GM10847 (cell line): ENCODE data around the gene ZNF615.
A peak's percentile ranks its signal among the peaks of the same experiment; 100 is the strongest.

Experiments
- POLR2A ChIP-seq: IDR thresholded peaks from 2 replicates; pipeline ENCODE4 v1.6.1; 2011; ENCODE audit not compliant: insufficient read length; ENCODE audit errors: extremely low read depth

The ZNF615 gene

DNA sequence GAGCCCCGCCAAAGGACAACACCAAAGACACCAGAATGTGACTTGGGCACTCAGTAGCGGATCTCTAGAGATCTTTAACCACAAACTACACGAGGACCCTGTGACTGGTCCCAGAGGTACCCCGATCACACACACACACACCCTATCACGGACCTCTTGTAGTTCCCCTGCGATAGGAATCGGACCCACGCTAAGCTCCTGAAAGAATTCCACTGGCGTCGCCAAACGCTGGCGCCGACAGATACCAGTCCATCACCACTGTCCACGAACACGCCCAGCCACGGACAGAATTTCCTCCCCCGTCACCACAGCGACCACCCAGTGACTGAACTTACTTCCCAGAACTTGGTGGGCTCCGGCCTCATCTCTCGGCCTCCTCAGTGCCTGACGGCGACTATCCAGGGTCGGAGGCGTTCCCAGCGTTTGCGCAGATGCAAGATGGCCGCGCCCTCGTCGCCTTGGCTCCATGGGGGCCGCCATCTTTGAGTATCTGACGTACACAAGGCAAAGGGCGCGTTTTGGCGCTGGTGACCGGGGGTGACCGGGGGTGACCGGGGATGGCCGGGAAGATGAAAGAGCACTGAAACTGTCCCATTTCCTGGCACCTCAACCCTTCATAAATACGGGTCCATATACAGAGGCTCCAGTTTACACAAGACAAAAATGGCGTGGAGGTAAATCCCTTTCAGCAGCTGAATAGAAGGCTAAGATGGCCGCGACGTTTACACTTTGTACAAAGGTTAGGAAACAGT, at the start of gene ZNF615:
Gene ZNF615 (minus strand): TSS at position 406 of the 752 bp plus-strand sequence. CDS start 4,500 bp downstream, outside the sequence.
- no peak for TF ChIP-seq POLR2A

DNA sequence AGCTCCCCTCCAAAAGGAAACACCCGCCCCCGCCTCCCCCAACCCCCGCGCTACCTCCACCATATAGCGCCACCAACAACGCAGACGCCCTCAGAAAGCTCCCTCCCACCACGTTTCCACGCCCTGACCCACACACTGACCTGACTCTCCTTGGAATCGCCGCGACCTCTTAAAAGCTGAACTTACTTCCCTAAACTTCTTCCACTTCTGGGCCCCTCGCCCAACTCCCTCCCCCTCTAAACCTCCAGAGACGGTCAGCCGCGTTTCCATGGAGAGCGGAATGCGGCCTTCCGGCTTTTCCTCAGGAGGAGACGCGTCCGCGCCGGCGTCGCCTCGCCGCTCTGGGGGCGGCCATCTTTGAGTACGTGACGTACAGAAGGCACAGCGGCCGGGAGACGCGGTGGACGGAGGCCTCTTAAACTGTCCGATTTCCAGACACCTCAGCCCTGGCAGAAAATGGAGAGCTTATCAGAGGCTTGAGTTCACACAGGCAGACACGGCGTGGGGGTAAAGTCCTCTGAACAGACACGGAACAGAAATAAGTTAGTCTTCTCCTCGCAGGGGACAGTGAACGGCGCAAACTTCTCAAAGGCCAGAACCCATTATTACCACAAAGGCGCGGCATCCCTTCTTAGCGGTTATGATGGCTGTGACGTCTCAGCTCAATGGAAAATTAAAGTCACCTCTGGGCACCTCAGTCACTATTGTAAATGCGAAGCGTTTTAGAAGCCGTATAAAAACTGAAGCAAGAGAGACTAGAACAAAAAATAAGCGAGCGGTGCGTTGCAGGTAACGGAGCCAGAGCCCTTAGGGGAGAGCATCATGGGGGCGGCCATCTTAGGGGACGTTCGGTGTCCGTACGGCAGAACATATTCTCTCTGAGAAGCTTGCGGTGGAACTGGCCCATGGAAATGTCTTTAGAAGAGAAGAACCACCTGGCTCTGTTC, 40.8 kb upstream of the ZNF615 start, which contains the start of gene ZNF432:
Gene ZNF432 (minus strand): TSS at position 284 of the 947 bp plus-strand sequence. CDS start 1,970 bp downstream, outside the sequence.
- peak; percentile 39 for TF ChIP-seq POLR2A

DNA sequence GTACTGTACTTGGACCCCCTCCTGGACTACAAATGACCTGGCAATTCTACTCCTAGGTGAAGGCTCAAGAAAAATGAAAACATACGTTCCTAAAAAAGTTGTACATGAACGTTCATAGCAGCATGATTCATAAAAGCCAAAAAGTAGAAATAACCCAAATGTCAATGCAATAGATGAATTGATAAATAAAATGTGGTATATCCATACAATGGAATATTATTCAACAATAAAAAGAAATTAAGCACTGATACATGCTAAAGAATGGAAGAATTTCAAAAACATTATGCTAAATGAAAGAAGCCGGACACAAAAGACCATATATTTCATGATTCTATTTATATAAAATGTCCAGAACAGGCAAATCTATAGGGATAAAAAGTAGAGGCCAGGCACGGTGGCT, 31.2 kb upstream of the ZNF615 start:
- TF ChIP-seq POLR2A = no peak

DNA sequence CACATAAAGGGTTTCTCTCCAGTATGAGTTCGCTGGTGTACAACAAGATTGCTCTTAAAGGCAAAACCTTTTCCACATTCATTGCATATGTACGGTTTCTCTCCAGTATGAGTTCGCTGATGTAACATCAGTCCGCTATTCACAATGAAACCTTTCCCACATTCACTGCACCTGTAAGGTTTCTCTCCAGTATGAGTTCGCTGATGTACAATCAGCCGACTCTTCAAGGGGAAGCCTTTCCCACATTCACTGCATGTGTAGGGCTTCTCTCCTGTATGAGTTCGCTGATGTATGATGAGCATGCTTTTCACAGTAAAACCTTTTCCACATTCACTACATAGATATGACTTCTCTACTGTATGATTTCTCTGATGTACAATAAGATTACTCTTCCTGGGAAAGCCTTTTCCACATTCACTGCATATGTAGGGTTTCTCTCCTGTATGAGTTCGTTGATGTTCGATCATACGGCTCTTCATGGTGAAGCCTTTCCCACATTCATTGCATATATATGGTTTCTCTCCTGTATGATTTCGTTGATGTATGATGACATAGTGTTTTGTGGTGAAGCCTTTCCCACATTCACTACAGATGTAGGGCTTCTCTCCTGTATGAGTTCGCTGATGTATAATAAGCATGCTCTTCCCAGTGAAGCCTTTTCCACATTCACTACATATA, 26.2 kb upstream of the ZNF615 start:
- TF ChIP-seq POLR2A = no peak

DNA sequence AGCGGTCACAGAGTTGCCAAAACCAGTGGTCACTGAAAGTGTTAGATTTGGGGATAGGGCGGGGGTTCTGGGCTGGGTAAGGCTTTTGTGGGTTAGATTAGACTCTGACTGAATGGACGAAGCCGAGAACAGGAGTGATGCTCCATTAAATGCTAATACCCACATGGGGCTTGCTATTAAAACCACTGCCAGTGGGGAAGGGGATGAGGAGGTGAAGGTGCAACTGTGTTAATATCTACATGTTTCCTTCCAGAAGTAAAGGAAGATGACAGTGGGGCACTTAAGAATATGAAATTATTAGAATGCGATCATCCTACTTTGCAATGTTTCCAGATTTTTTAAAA, 20.7 kb upstream of the ZNF615 start:
- TF ChIP-seq POLR2A = no peak

DNA sequence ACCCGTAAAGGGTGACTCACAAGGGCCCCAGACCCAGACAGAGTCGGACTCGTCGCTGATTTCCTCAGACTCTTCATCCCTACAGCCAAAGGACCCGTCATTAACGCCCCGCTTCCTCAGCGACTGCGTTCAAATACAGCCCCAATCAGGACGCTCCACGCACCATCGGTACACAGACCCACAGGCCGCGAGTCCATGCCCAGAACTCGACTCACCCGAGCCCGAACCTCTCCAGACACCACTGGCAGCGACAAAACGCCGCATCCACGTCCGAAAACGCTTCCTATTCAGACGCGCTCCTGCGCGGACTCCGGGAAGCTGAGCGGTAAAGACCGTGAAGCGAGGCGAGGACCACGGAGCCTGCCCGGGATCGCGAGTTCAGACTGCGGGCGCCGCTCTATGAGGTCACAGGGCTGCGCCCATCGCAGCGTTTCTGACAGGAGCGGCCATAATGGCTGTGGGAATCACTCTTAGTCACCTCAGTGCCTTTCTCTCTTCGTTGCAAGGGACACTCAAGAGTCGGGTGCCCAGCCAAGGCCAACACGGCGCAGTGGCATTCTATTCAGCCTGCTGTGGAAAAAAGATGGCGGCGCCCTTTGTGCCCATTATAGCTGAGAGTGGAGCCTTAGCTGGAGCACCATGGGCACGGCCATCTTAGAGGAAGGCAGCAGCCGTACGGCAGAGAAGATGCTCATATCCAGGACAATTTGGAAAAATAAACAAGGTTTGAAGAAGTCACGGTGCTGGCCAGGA, 20.2 kb upstream of the ZNF615 start, which contains the start of gene ZNF614:
Gene ZNF614 (minus strand): TSS at position 353 of the 753 bp plus-strand sequence. CDS start 2,634 bp downstream, outside the sequence.
- peak; percentile 71 for TF ChIP-seq POLR2A

DNA sequence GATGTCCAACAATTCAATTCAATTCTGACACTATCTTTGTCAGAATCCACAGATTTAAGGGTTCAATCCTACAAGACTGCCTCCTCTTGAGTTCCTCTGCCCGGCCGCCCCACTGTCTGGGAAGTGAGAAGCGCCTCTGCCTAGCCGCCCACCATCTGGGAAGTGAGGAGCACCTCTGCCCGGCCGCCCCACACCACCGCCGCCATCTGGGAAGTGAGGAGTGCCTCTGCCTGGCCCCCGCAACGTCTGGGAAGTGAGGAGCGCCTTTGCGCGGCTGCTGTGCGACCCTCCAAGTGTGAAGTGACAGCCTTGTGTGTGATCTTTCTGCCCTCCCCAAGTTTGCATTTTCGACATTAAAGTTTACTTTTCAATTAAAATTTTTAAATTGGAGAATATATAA, 14.2 kb upstream of the ZNF615 start:
- TF ChIP-seq POLR2A = no peak

DNA sequence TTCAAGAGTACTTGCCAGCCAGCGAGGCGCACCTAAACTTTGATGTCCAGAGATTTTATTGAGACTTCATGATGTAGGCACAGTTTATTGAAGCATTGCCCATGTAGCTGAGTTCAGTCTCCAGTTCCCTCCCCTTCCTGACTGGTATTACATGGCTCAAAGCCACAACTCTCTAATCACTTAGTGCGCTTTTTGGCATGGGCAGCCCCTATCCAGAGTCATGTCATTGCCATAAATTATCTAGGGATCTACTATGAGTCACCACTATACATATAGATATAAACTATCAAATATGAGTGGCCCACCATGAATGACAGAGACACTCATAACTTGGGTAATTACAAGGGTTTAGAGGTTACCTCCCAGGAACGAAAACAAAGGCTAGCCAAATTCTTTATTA, 12.5 kb upstream of the ZNF615 start:
- TF ChIP-seq POLR2A = no peak

DNA sequence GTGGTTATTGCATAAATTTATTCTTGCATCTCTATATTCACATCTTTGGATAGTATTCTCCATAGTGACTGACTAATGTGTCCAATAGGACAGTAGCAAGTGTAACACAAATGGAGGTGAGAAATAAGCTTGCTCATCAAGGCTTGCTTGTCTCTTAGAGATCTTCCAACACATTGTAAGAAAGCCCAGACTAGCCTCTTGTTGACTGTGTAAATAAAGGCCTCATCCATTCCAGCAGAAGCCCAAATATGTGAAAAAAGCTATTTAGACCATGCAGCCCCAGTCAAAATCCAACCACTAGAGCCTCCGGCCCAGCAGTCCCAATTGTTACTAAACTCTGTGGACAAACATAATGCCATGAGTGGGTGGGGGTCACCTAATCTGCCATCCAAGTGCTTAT, 2.7 kb upstream of the ZNF615 start:
- no peak for TF ChIP-seq POLR2A

DNA sequence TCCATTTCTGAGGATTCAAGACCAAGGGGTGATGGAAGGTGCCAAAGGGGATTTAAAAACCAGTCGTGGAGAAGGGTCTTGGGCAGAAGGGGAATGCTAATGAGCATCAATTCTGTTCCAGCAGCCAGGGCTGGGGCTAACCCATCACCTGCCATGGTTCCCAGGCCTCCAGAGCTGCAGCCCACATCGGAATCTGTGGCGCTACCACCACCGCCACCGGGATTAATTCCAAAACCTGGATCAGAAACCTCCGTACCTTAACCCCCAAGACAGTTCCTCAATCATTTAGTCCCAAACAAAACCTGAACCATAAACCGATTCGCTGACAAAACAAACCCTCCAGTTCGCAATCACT, 583 bp downstream of the ZNF615 start:
- TF ChIP-seq POLR2A = no peak

DNA sequence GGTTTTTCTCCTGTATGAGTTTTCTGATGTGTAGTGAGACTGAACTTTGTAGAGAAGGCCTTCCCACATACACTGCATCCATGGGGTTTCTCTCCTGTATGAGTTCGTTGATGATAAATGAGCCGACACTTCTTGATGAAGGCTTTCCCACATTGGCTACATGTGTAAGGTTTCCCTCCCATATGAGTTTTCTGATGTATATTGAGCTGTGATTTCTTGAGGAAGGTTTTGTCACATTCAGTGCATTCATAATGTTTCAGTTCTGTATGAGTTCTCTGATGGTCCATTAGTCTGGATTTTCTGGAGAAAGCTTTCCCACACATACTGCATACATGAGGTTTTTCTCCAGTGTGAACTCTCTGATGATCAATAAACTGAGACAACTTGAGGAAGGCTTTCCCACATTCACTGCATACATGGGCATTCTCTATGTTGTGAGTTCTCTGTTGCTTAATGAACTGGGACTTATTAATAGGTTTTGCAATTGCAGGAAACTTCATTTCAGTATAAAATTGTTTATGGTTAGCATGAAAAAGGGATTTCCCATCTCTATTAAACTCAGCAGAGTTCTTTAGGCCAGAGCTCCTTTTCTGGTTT, 13.9 kb downstream of the ZNF615 start:
- TF ChIP-seq POLR2A = no peak

DNA sequence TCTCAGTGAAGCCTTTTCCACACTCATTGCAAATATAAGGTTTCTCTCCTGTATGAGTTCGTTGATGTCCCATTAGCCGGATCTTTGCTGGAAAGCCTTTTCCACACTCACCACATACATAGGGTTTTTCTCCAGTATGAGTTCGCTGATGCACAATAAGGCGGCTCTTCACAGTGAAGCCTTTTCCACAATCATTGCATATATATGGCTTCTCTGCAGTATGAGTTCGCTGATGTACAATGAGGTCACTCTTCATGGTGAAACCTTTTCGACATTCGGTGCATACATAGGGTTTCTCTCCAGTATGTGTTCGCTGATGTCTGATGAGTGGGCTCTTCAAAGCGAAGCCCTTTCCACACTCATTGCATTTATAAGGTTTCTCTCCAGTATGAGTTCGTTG, 14.6 kb downstream of the ZNF615 start:
- no peak for TF ChIP-seq POLR2A

DNA sequence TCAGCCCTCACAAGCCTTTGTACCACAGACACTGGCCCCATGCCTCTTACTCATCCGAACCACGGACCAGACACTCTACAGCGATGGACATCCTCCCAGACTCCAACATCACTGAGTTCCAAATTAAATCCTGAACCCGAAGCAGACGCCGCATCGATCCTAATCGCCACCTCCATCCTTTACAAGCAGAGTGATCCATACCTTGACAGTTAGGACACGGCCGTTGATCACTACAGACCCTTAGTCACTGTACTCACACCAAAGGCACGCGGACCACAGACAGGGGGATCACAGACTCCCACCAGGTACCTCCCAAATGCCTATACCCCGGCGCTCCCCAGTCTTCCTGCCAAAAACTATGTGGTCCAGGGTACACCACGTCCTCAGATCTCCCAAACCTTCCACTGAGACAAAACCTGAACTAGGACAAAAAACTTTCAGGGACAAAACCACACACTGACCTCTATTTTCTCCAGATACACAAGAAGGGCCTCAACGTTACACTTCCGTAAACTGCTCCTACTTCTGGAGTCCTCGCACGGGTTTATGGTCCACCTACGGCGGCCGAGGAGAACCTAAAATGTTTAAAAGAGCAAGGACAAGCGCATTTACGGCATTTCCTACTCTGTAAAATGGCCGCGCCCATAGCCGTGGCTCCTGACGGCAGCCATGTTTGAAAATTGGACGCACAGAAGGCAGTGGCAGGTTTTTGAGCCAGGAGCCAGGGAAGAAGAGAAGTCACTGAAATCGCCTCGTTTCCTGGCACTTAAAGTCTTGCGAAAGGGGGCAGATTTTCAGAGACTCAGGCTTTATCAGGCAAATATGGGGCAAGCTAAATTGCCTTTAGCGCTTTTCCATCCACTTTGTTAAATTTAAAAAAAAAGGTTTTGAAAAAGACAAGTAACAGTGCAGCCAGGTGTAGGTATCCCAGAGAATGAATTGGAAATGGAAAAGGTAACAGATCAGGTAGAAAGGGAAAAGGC, 21.4 kb downstream of the ZNF615 start, which contains the start of gene ZNF350:
Gene ZNF350 (minus strand): TSS at position 532 of the 983 bp plus-strand sequence. CDS start 12,480 bp downstream, outside the sequence.
- TF ChIP-seq POLR2A = no peak
